Stimulated activated CD8-positive, alpha-beta memory T cell treated with anti-CD3 and anti-CD28 coated beads, Interleukin-12 subunit alpha, Interleukin-12 subunit beta, amount 100 ng/mL, for 1 hour (primary cell): ENCODE measurements around the gene CROCC2.
"Not testable (repeated sequence)": the region's sequence is repeated elsewhere in the genome, so short reads cannot be mapped to it uniquely, and the experiment has no call there.

Experiments used
- DNase-seq: peaks from one replicate; pipeline ENCODE4 v3.0.0-alpha.2; 2020; ENCODE audit warnings: low read depth

The CROCC2 gene

DNA sequence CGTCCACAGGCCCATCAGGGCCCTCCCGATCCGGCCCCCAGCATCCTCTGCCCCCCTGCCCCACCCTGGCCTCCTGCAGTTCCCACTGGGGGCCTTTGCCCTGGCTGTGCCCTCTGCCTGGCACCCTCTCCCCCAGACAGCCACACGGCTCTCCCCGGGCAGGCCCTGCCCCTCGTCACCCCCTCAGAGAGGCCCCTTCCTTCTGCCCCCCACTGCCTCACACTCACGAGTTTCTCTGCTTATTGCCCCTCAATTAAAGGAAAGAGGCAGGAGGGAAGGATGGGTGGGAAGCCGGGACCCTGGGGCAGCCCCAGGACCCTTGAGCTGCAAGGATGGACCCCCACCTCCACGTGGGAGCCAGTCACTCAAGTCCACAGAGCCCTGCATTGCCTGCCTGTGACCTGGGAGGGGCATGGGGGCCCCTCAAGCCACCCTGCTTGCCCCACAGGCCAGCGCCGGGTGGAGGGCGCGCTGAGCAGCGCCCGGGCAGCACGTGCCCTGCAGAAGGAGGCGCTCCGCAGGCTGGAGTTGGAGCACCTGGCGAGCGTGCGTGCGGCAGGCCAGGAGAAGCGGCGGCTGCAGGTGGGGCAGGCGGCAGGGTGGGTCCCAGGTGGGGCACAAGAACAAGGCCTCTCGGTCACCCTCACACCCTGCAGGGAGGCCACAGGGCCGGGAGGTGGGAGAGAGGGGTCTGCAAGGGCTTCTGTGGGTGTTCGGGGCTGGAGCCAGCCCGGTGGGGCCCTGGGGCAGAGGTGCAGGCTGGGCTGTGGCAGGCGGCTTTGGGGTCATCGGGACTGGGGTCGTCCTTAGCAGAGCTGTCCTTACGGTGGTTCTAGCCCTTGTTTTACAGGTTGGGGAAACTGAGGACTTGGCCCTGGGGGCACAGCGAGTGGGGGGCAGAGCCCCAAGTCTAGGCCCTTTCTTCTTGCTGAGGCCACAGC, 61.8 kb downstream of the CROCC2 start:
- DNase-seq = no peak

DNA sequence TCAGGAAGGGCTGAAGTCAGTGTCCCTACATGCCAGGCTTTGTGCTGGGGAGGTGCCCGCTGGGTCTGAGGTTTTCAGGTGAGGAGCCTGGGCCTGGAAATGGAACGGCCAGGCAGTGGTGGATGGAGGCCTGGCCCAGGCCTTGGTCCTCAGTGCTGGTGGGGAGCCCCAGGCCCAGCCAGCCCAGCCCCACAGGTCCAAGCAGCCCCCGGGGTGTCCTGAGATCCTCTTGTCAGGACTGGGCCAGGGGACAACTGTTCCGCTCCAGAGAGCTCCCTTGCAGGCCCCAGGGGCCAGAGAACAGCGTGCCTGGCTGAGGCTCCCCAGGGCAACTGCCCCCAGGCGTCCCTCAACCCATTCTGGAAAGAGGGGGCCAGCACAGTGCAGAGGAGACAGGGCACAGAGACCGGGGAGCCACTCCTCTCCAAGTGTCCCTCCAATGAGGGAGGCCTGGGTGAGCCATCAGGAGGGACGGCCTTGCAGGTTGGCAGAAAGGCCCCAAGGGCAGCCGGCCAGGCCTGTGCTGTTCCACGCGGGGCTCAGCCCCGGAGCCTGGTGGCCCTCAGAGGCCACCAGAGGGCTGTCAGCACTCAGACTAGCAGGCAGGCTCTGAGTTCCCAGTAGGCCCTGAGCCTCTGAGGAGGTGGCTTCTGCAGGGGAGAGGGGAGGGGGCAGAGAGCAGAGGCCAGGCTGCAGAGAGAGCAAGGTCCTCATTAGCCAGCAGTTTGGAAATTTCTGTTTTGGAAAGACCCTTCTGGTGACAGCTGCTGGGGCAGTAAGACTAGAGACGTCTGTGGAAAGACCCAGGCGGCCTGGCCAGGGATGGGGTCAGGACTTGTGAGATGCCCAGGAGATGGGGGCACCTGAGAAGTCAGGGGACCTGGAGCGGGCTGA, 62.8 kb downstream of the CROCC2 start:
- DNase-seq = no peak

DNA sequence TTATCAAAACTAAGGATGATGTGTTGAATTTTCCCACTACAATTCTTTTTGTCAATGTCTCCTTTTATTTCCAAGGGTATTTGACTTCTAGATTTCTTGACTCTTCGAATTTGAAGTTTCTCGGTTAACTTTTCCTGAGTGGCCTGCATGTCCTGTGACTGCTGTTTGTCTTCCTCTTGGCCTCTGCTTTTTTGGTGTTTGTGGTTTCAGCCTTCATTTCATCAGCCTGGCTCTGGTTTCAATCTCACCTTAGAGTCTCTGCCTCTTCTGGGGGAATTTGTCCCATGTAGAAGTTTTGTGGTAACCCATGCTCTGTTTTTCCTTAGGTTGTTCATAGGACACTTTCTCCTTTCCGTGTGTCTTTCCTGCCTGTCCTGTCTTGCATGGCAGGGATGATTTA, 64.0 kb downstream of the CROCC2 start:
- no peak for DNase-seq

DNA sequence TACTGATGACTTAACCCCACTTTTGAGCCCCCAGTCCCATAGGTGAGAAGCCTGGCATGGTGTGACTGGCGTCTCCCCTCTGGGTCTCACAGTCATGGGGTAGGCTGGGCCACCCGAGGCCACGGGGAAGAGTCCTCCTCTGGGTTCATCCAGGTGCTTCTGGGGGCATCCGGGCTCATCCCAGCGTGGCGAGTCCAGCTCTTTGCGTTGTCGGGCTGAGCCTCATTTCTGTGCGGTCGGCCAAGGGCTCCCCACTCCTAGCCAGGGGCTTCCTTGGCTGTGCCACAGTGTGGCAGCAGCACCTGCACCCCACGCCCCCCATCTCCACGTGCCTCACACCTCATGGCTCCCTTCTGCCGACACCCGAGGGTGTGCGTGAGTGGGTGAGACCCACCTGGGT, 64.7 kb downstream of the CROCC2 start:
- DNase-seq = no peak

- DNase-seq = no peak
These were observed 66.1 kb downstream of the CROCC2 start for GRCh38 chr2:240972201-240972600.

DNA sequence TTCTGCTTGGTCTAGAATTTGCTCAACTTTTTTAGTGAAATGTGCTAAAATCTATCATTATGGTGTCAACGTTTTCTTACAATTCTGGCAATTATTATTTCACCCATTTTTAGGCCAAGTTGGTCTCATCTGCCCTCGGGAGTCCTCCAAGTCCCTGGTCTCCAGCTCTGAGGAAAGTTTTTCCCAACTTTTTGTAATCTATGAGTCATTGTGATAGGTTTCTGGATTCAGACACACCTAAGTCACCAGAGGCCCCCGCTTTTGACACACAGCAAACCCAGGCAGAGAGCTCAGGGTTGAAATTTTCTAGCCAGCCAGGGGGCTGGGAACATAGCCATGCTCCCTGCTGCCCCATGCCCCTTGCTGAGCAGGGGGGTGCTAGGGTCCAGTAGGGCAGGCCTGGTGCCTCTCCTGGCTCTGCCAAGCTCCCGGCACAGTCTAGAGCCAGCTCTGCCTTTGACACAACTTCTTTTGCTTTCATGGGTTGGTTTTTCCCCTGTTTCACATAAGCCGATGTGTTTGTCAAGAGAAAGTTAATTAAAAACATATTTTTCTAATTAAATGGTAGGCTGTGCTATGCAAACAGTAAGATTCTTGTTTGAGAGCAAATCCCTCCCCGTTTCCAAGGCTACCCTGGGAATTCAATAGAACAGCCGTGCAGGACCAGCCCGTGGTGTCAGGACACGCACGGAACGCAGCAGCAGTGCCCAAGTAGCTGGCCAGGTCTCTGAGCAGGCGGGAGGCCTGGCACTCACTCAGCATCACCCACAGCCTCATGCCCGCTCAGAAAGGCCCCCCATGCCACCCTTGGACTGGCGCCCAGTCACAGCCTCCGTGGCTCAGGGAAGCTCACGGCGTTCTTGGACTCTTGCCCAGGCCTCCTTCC, 66.7 kb downstream of the CROCC2 start:
- no peak for DNase-seq

- no peak for DNase-seq
These were observed 68.8 kb downstream of the CROCC2 start for GRCh38 chr2:240974771-240975572.

DNA sequence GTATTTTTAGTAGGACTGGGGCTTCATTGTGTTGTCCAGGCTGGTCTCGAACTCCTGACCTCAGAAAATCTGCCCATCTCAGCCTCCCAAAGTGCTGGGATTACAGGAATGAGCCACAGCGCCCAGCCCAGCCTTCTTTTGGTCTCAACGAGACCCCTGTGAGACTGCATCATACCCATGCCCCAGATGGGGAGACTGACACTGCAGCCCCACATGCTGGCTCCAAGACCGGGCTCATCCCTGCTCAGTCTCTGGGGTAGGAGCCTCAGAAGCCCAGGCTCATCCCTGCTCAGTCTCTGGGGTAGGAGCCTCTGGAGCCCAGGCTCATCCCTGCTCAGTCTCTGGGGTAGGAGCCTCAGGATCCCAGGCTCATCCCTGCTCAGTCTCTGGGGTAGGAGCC, 69.8 kb downstream of the CROCC2 start:
- DNase-seq = not testable (repeated sequence)

DNA sequence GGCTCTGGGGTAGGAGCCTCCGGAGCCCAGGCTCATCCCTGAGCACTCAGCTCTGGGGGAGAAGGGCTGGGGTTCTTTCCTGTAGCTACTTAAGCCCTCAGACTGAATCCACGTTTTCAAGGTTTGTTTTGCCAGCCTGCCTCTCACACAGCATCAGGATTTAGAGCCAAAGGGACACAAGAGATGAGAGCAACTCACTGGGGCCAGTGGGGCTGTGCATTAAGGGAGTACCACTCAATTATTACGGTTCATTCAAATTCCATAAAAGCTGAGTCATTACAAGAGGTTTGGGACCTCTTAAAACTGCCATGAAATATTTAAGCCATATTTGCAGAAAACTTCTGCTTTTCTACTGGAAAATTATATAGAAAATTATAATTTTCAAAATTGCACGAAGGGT, 75.1 kb downstream of the CROCC2 start:
- DNase-seq = no peak

- no peak for DNase-seq
These were observed 76.0 kb downstream of the CROCC2 start for GRCh38 chr2:240981871-240982800.

DNA sequence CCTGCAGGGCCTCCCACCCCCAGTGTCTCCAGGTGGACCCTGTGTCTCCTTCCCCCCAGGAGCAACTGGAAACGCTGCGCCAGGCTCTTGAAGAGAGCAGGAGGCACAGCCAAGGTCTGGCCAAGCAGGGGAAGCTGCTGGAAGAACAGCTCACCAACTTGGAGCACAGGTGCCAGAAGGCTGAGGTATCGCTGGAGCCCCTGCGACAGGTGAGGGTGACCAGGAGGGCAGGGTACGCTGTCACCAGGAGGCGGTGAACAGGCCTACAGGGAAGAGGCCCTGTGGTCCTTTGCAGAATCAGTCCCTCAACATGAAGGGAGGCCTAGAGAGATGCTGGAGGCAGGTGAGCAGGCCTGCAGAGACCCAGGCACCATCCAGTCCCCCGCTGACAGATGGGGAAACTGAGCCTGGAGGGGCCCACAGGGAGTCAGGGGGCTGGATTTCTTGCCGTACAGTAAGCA, 76.7 kb downstream of the CROCC2 start:
- no peak for DNase-seq

- no peak for DNase-seq
These were observed 77.3 kb downstream of the CROCC2 start for GRCh38 chr2:240983361-240983995.

- no peak for DNase-seq
These were observed 77.9 kb downstream of the CROCC2 start for GRCh38 chr2:240983996-240984498.

GRCh38 chr2:240985881-240986786, 80.0 kb downstream of the CROCC2 start:
- no peak for DNase-seq

- DNase-seq = no peak
These were observed 80.8 kb downstream of the CROCC2 start for GRCh38 chr2:240986787-240987411.

- DNase-seq = no peak
These were observed 81.5 kb downstream of the CROCC2 start for GRCh38 chr2:240987588-240987987.

GRCh38 chr2:240988146-240988545, 82.0 kb downstream of the CROCC2 start:
- no peak for DNase-seq
